HEK293 (cell line): ENCODE data around the gene RNF212.

Experiments
- PRDM1 ChIP-seq: fragments of 450-650 bp; formaldehyde crosslinking; IDR thresholded peaks from 2 replicates; pipeline ENCODE4; 2016; ENCODE audit warnings: missing biosample characterization, missing genetic modification characterization
- ZNF24 ChIP-seq: fragments of 450-650 bp; formaldehyde crosslinking; IDR thresholded peaks from 2 replicates; pipeline ENCODE4 v1.5.1; 2016; ENCODE audit warnings: missing biosample characterization, missing genetic modification characterization
- ZNF274 ChIP-seq, 2 experiments: fragments of 200-500 bp in 1 of 2; fragments of 450-650 bp in 1 of 2; sonication (Bioruptor generic) in 1 of 2; formaldehyde crosslinking in 1 of 2; IDR thresholded peaks; 2 replicates each; pipeline versions ENCODE4 v1.5.1 to v1.6.1; 2014 to 2016; ENCODE audit warnings: borderline replicate concordance in 1 of 2, inconsistent platforms in 1 of 2, low read length in 1 of 2, missing biosample characterization in 1 of 2, missing genetic modification characterization in 1 of 2
- ZNF335 ChIP-seq: fragments of 450-650 bp; formaldehyde crosslinking; conservative IDR thresholded peaks from 2 replicates; pipeline ENCODE4 v1.5.1; 2016; ENCODE audit warnings: missing biosample characterization, missing genetic modification characterization
- ZNF76 ChIP-seq: fragments of 450-650 bp; formaldehyde crosslinking; IDR thresholded peaks from 2 replicates; pipeline ENCODE4; 2016; ENCODE audit warnings: low read depth, missing biosample characterization, missing genetic modification characterization, borderline replicate concordance
- TF ChIP-seq, protein P1 (sequence below): fragments of 450-650 bp; formaldehyde crosslinking; IDR thresholded peaks from 2 replicates; pipeline ENCODE4 v1.5.1; 2016; ENCODE audit warnings: missing biosample characterization, missing genetic modification characterization
- TF ChIP-seq, protein P2 (sequence below): fragments of 450-650 bp; formaldehyde crosslinking; IDR thresholded peaks from 2 replicates; pipeline ENCODE4 v1.5.1; 2016; ENCODE audit warnings: missing biosample characterization, missing genetic modification characterization

DNA sequence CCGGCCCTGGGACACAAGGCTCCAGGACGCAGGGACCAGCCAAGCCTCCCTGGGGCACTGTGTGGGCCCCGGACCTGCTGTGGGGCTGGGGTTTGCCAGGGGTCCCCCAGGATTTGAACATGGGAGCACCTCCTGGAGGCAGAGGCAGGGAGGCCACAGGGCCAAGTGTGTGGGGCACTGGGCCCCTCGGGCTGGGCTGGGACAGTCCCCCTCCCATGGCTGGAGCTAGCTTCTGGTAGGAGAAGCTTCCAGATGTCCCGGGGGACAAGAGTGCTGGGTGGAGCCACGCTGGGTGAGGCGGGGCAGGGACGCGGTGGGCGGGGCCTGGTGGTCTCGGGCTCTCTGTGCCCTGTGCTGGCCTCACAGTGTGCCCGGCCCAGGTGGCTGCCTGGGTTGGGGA, 83.3 kb downstream of the RNF212 start:
- TF ChIP-seq, protein P1, sequence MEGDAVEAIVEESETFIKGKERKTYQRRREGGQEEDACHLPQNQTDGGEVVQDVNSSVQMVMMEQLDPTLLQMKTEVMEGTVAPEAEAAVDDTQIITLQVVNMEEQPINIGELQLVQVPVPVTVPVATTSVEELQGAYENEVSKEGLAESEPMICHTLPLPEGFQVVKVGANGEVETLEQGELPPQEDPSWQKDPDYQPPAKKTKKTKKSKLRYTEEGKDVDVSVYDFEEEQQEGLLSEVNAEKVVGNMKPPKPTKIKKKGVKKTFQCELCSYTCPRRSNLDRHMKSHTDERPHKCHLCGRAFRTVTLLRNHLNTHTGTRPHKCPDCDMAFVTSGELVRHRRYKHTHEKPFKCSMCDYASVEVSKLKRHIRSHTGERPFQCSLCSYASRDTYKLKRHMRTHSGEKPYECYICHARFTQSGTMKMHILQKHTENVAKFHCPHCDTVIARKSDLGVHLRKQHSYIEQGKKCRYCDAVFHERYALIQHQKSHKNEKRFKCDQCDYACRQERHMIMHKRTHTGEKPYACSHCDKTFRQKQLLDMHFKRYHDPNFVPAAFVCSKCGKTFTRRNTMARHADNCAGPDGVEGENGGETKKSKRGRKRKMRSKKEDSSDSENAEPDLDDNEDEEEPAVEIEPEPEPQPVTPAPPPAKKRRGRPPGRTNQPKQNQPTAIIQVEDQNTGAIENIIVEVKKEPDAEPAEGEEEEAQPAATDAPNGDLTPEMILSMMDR (tag by site-specific recombination) = no peak
- TF ChIP-seq ZNF76 (tag by site-specific recombination) (no peak), PRDM1 (no peak), ZNF274 (IDR thresholded peaks at IDR 0.05; ENCODE audit: low read length) (no peak), ZNF274 (tag by site-specific recombination; IDR thresholded peaks at IDR 0.05; ENCODE audit: borderline replicate concordance) (no peak), ZNF24 (no peak), ZNF335 (tag by site-specific recombination) (no peak; the same call in 1 of the 2 replicates)
- TF ChIP-seq, protein P2, sequence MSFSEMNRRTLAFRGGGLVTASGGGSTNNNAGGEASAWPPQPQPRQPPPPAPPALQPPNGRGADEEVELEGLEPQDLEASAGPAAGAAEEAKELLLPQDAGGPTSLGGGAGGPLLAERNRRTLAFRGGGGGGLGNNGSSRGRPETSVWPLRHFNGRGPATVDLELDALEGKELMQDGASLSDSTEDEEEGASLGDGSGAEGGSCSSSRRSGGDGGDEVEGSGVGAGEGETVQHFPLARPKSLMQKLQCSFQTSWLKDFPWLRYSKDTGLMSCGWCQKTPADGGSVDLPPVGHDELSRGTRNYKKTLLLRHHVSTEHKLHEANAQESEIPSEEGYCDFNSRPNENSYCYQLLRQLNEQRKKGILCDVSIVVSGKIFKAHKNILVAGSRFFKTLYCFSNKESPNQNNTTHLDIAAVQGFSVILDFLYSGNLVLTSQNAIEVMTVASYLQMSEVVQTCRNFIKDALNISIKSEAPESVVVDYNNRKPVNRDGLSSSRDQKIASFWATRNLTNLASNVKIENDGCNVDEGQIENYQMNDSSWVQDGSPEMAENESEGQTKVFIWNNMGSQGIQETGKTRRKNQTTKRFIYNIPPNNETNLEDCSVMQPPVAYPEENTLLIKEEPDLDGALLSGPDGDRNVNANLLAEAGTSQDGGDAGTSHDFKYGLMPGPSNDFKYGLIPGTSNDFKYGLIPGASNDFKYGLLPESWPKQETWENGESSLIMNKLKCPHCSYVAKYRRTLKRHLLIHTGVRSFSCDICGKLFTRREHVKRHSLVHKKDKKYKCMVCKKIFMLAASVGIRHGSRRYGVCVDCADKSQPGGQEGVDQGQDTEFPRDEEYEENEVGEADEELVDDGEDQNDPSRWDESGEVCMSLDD = no peak
